ENCODE results near the gene CACNG1.
"Not testable (repeated sequence)": the region's sequence is repeated elsewhere in the genome, so short reads cannot be mapped to it uniquely, and the experiment has no call there.

Gene CACNG1

DNA sequence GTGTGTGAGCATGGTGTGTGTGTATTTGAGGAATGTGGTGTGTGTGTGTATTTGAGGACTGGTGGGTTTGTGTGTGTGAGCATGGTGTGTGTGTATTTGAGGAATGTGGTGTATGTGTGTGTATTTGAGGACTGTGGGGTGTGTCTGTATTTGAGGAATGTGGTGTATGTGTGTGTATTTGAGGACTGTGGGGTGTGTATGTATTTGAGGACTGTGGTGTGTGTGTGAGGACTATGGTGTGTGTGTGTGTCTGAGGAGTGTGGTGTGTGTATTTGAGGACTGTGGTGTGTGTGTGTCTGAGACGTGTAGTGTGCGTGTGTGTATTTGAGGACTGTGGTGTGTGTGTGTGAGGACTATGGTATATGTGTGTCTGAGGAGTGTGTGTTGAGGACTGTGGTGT, 18.0 kb upstream of the CACNG1 start:
- DNase-seq = no peak

DNA sequence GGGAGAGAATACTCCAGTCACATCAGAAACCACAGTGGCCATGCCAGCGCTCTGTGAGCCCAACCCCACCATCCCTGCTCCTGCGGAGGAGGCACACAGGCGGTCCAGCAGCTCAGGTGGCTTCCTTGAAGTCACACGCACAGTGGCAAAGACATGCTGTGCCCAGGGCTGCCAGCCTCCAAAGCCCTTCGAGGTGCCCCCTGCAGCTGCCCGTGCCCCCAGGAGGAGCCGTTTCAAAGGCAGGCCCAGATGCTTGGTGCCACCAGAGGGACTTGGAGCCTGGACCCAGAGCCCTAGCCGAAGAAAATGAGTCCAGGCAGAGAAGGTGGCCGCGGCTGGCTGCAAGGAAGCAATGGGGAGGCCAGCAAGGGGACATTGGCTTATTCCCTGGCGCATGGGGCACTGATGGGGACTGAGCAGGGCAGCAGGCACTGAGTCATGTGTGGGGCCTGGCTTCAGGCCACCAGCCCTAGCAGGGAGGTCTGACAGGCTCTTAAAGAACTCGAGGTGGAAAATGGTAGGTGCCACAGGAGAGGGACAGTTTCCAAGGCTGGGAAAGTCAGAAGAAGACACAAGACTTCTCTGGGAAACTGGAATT, 17.2 kb upstream of the CACNG1 start:
- DNase-seq = no peak

DNA sequence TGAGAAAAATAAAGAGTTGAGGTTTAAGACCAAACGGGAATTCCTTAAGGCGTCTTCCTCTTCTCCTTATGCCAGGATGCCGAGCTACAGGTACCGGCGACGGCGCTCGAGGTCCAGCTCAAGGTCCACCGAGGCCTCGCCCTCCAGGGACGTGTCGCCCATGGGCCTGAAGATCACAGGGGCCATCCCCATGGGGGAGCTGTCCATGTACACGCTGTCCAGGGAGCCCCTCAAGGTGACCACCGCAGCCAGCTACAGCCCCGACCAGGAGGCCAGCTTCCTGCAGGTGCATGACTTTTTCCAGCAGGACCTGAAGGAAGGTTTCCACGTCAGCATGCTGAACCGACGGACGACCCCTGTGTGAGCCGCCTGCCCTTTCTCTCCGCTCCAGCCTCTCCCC, 13.7 kb upstream of the CACNG1 start:
- DNase-seq = no peak

DNA sequence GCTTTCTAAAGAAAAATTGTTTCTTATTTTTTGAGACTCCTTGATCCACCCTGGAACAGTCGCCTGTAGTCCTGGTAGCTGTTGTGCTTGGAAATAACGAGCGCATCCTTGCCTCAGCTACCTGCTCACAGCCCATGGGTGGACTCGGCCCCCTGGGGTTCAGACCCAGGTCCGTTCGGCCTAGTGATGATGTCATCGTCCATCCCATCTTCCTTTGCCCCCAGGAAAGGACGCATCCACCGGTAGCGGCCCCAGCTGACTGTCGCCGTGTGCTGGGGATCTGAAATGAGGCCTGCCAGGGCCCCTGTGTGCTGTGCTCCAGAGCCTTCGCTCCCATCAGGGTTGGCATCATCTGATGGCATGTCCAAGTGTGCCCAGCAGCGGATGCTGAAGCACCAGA, 12.0 kb upstream of the CACNG1 start:
- no peak for DNase-seq

DNA sequence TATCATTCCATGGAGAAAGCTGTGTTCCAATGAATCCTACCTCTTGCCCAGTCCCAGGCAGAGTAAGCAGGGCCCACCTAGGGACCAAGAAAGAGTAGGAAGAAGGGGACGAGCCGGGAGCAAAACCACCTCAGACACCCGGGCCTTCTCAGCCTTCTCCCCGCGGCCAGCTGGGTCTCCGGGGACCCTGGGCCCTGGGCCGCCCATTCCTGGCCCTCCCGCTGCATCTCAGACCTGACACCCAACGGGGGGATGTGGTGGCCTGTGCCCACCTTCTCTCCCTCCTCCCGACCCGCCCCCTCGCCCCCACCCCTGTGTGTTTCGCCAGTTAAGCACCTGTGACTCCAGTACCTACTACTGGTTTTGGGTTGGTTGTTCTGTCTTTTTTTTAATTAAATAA, 11.4 kb upstream of the CACNG1 start:
- DNase-seq = no peak

DNA sequence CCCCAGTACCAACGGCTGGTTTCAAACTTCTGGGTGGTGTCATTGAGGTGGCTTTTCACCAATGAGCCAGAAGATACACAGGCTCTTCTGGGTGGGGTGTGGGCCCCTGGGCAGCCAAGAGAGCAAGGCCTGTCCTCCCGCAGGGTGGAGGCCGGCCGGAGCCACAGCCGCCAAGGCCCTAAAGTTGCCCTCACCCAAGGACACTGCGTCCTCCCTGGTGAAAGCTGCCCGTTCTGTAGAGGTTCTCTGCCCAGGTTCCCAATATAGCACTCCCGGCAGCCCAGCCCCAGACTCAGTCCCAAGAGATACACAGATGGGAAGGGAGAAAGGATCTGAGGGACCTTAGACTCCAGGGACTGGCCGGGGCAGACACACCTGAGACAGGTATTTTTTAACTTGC, 10.7 kb upstream of the CACNG1 start:
- DNase-seq = no peak

DNA sequence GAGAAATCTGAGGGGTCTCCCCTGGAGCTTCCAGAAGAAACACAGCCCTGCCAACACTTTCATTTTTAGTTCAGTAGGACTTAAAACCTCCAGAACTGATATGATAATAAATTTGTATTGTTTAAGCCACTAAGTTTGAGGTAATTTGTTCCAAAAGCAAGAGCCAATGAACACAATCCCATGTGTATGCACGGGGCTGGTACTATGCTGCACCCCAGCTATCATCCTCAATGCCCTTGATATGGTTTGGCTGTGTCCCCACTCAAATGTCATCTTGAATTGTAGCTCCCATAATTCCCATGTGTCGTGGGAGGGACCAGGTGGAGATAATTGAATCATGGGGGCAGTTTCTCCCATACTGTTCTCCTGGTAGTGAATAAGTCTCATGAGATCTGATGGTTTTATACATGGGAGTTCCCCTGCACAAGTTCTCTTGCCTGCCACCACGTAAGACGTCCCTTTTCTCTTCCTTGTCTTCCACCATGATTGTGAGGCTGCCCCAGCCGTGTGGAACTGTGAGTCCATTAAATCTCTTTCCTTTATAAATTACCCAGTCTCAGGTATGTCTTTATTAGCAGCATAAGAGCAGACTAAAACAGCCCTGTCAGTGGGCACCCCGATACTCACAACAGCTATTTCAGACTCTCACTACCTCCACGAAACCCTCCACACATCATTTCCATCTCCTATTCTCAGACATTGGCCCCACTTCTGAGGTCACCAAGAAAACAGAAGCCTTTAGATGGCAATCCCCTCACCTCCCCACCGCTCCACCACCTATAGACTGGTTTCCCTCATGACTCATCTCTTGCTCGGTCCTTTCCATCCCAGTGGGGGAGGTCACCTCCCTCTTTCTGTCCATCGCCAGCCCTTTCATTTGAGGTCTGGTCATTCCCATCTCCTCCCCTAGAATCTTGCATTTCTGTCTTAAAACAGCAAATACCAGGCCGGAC, 8.9 kb upstream of the CACNG1 start:
- DNase-seq = no peak

DNA sequence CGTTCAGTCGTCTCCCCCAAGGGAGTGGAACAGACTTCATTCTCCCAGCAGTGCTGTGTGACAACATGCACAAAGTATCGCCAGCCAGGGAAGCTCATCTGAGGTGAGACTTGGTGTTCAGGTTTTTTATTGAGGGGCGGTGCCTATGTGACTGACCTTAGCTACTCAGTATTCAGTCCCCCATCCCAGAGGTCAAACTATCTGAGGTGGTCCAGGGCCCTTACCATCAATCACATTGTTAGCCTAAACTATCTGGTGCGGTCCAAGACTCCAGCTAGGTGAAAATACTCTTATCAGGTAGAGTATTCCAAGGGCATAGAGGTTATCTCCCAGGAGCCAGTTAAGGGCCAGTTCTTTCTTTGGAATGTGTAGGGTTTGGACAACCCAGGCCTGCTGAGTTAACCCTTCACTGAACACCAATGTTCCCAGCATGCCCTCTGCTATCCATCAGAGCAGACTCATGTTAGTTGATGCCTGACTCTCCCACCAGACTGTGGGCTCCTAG, 5.4 kb upstream of the CACNG1 start:
- no peak for DNase-seq

DNA sequence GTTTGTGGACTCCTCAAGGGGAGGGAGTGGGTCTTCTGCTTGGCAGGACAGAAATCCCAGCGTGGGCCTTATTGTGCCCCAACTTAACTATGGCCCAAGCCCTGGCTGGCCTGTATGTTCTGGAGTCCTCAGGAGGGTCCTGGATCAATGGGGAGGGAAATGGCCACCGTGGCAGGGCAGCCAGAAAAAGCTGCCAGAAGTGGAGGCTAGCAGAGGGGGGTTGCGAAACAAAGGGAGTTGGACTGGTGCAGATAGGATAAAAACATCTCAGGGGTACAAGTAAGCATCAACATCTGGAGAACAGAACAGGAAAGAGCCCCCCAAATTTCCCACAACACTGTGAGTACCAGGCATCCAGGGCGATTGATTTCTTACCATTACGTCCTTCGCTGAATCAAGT, 3.7 kb upstream of the CACNG1 start:
- DNase-seq = no peak

DNA sequence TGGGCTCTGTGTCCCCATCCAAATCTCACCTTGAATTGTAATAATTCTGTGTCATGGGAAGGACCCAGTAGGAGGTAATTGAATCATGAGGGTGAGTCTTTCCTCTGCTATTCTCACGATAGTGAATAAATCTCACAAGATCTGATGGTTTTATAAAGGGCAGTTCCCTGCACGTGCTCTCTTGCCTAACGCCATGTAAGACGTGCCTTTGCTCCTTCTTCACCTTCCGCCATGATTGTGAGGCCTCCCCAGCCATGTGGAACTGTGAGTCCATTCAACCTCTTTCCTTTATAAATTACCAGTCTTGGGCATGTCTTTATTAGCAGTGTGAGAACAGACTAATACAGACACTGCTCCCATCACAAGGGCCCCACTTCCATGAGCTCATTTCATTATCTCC, 3.2 kb upstream of the CACNG1 start:
- not testable (repeated sequence) for DNase-seq

DNA sequence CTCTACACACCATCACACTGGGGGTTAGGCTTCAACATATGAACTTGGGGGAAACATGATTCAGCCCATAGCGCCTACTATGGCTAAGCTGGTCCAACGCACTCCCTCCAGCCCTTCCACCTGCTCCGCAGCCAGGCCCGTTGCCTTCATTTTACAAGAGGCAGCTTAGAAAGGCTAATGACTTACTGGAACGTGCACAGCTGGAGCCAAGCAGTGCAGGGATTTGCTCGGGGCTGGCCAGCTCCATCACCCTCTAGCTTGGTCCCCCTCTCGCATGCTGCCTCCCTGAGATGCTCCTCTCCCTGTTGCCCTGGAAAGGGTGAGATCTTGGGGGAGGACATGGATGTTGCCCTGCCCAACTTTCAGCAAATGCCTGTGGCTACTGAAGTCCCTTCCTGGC, 2.8 kb upstream of the CACNG1 start:
- no peak for DNase-seq

DNA sequence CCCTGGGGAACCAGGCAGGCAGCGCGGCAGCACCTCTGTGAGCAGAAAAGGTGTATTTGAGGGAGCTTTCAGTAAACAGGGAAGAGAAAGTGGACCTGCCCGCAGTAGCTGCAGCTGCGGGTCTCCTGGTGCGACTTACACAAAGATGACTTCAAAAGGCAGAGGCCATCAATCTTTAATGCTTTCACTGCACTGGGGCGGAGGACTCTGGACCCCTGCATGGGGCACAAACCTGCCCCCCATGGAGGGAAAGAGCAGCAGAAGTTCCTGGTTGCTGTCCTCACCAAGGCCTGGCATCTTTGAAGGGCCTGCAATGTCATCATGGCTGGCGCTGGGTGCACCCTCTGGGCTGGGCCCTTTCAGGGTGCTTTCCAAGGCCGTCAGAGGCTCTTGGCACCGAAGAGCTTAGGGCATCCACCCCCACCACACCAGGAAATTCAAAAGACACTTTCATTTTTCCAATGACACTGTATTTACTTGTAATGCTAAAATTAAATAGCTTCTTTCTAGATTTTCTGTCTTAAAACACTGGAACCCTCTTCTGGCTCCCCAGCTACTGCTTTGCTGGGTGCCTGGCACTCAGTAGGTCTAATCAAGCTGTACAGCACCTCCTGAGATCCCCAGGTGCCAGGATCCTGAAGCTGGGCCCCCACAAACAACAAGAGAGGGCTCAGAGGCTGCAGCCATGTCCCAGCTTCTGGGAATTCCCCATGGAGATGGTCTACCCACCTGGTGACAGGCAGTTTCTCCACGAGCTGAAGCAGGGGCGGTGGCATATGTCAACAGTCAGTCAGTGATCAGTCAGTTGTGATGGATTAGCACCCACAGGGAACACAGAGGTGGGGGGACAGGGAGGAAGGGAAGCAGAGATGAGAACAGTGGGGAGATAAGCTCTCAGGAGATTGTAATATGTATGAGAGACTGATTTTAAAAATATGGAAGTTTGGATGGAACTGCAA, 2.1 kb upstream of the CACNG1 start:
- no peak for DNase-seq

DNA sequence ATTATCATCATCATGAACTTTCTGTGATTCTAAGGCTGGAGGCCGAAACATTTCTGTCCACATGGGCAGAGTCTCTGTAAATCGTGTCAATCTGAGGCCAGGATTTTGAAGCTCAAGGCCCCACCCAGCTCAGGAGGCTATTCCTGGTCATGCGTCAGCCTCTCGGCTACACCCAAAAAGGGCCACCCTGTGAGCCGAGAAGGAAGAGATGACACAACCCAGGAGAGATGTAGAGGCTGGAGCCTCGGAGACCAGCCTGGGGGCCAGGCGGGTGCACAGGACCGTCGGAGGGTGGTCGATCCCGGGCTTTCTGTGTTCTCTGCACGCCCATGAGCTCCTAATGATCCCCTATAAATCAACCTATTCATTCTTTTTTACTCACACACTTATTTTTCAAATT, 1.1 kb upstream of the CACNG1 start:
- DNase-seq = no peak

DNA sequence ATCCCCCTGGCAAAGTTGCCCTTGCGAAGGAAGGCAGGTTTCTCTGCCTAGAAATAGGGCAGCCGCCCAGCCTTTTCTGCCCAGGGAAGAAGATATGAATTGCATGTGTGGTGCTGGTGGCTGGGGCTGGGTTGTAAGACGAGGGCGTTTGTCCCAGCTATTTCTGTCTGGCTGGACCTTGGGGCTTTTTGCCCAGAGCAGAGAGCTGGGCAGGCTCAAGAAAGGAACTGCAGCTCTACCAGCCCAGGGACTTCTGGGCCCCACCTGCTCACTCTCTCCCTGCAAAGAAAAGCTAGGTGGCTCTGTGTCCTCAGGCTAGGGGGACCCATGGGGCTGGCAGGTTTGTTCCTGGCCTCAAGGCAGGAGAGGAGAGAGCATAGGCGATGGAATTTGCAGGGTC, 586 bp downstream of the CACNG1 start:
- DNase-seq = no peak

DNA sequence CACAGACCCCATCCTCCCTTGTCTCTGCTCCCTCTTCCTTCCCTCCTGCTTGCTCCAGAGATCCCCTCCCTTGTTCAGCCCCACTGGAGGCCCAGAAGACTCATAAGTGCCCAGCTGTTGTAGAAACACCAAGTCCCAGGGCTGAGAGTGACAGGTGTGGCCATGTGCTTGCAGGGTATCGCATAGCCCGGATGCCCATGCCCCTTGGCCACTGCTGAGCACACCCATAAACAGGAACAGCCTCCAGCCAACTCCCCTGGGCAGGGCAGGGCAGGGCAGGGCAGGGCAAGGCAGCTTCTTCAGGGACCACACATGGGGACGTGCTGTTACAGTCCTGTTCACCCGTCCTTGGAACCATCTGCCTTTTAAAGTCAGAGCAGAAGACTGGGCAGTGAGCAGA, 2.0 kb downstream of the CACNG1 start:
- DNase-seq = no peak

DNA sequence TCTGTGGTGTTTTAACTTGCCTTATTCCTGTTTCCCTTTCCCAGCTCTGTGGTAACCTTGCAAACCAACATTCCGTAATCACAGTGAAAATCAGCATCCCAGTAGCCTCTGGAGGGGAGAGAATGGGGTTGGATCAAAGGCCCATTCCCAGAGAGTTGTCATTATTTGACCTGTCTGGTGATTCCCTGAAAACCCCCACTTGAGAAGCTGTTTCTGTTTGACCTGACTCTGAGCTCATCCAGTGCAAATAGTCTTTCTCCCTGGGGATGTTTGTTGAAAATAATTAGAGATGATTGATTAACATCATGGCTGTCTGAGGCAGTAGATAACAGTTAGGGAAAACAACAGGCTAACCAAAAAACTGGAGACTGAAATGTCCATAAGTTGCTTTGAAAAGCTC, 3.0 kb downstream of the CACNG1 start:
- DNase-seq = no peak

DNA sequence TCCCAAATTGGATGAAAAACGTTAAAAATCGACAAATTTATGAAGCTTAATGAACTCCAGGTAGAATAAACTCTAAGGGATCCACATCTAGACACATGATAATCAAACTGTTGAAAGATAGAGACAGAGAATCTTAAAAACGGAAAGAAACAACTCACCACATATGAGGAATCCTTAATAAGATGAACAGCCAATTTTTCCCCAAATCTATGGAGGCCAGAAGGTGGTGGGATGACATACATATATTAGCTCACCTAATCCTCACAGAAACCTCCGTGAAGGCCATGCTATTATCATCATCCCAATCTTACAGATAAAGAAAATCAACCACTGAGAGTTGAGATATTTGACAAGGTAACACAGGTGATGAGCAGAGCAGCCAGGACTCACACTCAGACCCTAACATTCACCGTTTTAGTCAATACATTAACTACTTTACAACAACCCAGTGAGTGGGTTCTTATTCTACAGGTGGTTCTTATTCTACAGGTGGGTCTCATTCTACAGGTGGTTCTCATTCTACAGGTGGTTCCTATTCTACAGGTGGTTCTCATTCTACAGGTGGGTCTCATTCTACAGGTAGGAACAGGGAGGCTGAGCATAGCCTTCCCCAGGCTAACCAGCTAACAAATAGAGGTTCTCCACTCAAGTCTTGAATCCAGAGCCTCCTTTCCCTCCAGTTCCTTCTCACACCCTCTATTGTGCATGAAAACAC, 4.8 kb downstream of the CACNG1 start:
- DNase-seq = no peak

DNA sequence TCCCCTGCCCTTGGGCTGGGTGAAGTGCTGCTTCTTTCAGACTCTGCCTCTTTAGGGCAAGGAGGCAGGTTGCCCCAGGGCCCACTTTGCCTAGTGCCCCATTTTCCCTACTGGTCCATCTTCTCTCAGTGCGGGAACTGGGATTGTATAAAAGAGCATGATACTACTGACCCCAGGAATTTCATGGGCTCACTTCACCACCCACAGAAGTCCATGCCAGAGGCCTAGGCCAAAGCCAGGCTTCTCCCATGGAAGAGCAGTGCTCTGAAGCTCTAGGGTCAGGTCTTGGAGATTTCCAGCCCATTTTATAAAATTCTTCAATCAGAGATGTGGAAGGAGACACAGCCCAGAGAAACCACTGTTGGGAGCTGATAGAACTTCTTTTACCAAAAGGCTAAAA, 5.7 kb downstream of the CACNG1 start:
- no peak for DNase-seq

DNA sequence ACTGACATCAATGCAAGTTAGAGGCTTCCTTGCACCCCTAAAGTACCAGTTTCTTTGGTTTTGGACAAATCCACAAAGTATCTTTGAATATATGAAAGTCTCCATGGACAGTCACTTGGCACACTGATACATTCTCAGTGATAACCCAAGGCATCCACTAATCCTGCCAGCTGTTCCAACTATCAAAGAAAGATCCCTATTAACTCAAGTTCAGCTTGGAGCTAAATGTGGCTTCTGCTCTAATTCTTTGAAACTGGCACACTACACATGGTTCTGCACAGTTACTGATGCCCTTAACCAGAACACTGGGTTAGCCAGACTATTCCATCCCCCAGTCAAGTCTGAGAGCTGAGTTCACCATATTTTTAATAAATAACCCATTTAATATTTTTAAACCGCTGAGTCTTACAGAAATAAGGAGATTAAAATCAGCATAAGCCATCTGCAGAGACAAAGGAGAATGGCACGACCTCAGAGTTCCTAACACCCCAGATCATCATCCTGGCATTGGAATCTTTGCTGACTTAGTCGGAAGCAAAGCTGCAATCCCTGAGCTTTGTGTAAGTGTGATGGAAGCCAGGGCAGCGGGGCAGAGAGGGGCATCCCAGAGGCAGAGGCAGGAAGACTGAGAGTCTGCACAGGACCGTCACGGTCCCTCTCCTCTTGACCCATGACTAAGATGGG, 6.3 kb downstream of the CACNG1 start:
- DNase-seq = no peak

DNA sequence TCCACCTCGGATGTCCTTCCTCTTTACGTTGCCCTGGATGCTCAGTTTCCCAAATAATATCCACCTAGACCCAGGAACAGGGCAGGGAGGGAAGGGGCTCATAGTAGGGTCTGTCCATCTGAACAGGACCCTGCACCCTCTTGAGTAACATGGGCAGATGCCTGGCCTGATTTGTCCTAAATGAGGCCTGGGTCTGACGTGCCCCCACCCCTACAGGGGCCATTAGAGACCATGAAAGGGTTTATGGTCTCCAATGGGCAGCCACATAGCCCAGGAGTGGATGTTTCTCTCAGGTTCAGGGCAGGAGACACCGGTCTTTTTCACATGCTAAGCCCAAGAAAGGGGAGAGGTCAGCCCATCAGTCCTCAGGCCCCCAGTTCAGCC, 6.8 kb downstream of the CACNG1 start:
- DNase-seq = no peak

DNA sequence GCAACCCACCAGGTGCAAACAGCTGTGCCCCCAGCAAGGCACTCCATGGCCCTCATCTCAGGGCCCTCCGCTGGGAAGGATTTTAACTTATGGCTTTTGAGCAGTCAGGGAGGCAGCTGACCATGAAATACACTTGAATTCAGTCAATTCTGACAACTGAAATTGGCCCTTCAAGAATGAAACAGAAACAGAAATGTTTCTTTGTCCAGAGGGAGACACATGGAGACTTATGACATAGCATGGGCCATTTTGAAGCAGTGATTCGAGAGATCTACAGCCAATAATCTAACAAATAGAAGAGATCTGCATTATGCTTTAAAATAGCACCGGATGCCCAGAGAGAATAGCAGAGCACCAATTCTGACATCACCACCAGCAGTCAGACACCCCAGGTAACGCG, 7.5 kb downstream of the CACNG1 start:
- DNase-seq = no peak
